Epithelial cell of proximal tubule (primary cell): ENCODE results near the gene MGST3. TPM values are rescaled to one million over a fixed set of nuclear protein-coding genes. Genes with fewer than 3 reads are reported as not detected.

Experiments used
- DNase-seq: peaks from one replicate; pipeline ENCODE4 v3.0.0-alpha.2; 2011; ENCODE audit warnings: low read depth
- H3K4me3 ChIP-seq: 2 replicates; pipeline ENCODE4 v1.5.1; 2011; ENCODE audit warnings: low read depth, mild to moderate bottlenecking, low read length
- total RNA-seq: library from RNA; depleted of rRNA; stranded (reverse); fragments of >200 nt; gene quantifications from 2 replicates; pipeline ENCODE4 v1.2.3, GENCODE V29; 2015
- TF ChIP-seq, protein P1 (sequence below): conservative IDR thresholded peaks from 2 replicates; pipeline ENCODE4 v1.5.1; 2012; ENCODE audit warnings: low read depth, mild to moderate bottlenecking, low read length

Gene MGST3
- total RNA-seq, 1 donor from 2014 or later = 227 TPM

GRCh38 chr1:165659581-165659895 lies 28.5 kb downstream of the MGST3 start:
- H3K4me3 ChIP-seq = no peak overlapping the region
- no peak for DNase-seq
- TF ChIP-seq, protein P1, sequence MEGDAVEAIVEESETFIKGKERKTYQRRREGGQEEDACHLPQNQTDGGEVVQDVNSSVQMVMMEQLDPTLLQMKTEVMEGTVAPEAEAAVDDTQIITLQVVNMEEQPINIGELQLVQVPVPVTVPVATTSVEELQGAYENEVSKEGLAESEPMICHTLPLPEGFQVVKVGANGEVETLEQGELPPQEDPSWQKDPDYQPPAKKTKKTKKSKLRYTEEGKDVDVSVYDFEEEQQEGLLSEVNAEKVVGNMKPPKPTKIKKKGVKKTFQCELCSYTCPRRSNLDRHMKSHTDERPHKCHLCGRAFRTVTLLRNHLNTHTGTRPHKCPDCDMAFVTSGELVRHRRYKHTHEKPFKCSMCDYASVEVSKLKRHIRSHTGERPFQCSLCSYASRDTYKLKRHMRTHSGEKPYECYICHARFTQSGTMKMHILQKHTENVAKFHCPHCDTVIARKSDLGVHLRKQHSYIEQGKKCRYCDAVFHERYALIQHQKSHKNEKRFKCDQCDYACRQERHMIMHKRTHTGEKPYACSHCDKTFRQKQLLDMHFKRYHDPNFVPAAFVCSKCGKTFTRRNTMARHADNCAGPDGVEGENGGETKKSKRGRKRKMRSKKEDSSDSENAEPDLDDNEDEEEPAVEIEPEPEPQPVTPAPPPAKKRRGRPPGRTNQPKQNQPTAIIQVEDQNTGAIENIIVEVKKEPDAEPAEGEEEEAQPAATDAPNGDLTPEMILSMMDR = no peak

GRCh38 chr1:165661703-165662102 lies 30.7 kb downstream of the MGST3 start:
- H3K4me3 ChIP-seq = no peak overlapping the region
- no peak for DNase-seq
- TF ChIP-seq, protein P1 = no peak

DNA sequence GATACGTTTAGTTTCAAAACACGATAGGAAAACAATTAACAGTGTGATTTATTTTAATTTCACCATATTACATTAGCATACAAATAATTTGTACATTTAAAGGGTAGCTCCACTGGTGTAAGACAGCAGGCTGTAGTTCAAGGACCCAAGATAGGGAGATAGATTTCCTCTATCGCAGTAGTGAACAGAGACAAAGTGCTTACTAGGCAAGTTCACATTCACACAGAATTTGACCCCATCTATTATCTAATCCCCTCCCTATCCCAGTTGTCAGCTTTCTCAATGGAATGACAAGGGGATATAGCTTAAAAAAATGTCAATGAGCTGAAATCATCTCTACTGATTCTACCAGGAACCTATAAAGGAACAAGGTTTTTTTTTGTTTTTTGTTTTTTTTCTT lies 31.2 kb downstream of the MGST3 start:
- no peak for DNase-seq
- no peak overlapping the region for H3K4me3 ChIP-seq

DNA sequence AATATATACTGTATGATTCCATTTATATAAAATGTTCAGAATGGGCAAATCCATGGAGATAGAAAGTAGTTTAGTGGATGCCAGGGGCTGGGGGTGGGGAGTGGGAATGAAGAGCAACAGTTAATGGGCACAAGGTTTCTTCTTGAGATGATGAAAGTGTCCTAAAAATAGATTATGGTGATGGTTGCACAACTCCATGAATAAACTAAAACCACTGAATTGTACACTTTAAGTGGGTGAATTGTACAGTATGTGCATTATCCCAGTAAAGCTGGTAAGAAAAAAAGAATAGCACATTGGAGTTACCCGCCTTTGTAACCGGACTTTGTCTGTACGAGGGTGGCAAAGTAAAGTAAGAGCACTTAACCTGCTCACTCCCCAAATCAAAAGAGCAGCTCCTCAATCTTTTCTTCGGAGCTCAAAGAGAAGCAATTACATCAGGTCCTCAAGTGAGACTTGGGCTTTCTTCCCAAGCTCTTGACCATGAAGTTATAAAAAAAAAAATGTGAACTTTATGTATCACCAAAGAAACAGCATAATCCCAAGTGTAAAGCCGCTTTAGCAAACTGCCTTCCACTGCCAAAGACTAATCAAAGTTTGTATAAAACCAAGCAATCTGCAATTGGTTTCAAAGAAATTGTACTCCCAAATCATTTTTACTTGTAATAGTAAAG lies 35.3 kb downstream of the MGST3 start:
- DNase-seq = no peak
- H3K4me3 ChIP-seq = no peak overlapping the region

More for the DNA sequence above, 31.2 kb downstream of the MGST3 start:
- TF ChIP-seq, protein P1 = no peak

DNA sequence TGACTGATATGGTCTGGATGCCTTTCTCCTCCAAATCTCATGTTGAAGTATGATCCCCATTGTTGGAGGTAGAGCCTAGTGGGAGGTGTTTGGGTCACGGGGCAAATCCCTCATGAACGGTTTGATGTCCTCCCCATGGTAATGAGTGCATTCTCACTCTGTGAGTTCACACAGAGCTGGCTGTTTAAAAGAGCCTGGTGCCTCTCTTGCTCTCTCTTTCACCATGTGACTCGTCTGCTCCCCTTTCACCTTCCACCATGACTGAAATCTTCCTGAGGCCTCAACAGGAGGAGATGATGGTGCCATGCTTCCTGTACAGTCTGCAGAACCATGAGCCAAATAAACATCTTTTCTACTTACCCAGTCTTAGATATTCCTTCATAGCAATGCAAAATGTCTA lies 37.1 kb downstream of the MGST3 start:
- no peak for DNase-seq
- TF ChIP-seq, protein P1 = no peak
- no peak overlapping the region for H3K4me3 ChIP-seq

More for the DNA sequence above, 35.3 kb downstream of the MGST3 start:
- TF ChIP-seq, protein P1 = no peak

DNA sequence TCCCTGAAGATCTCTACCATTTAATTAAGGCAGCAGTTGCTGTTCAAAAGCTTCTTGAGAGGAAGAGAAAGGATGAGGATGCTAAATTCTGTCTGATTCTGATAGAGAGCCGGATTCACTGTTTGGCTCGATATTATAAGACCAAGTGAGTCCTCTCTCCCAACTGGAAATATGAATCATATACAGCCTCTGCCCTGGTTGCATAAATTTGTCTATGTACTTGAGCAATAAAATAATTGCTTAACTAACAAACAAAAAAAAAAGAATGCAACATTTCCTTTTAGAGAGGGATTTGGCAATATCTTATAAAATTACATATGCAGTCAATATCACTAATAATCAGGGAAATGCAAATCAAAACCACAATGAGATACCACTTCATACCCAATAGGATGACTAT lies 40.5 kb downstream of the MGST3 start:
- TF ChIP-seq, protein P1 = no peak
- DNase-seq = no peak
- H3K4me3 ChIP-seq = no peak overlapping the region

- TF ChIP-seq, protein P1 = no peak
- no peak overlapping the region for H3K4me3 ChIP-seq
- DNase-seq = no peak
These were observed 43.6 kb downstream of the MGST3 start for GRCh38 chr1:165674599-165674998.
